HCT116 (cell line): ENCODE data around the gene FRY.

Experiments
- CTCF ChIP-seq, 3 experiments: fragments of 200-600 bp in 1 of 3; sonication (generic) in 1 of 3; IDR thresholded peaks in 2 of 3; conservative IDR thresholded peaks in 1 of 3; 2 replicates each; pipeline ENCODE4 v1.5.1; 2012 to 2017; ENCODE audit warnings: low read depth in 2 of 3, low read length in 2 of 3, antibody characterized with exemption in 1 of 3, borderline replicate concordance in 1 of 3, control low read depth in 1 of 3, mild to moderate bottlenecking in 1 of 3, mixed read lengths in 1 of 3, mixed run types in 1 of 3, moderate library complexity in 1 of 3; ENCODE audit not compliant: insufficient read depth in 1 of 3
- EZH2 ChIP-seq: fragments of 200-600 bp; sonication (generic); IDR thresholded peaks from 2 replicates; pipeline ENCODE4 v1.6.1; 2017; ENCODE audit warnings: antibody characterized with exemption, mixed run types
- POLR2AphosphoS5 ChIP-seq: IDR thresholded peaks from 2 replicates; pipeline ENCODE4 v1.6.1; 2011; ENCODE audit warnings: mild to moderate bottlenecking, low read depth, low read length, moderate library complexity
- YY1 ChIP-seq: IDR thresholded peaks from 2 replicates; pipeline ENCODE4 v1.6.1; 2011; ENCODE audit warnings: low read length, low read depth, moderate library complexity, mild to moderate bottlenecking; ENCODE audit not compliant: insufficient replicate concordance; ENCODE audit errors: extremely low read depth
- ZBTB33 ChIP-seq: IDR thresholded peaks from 2 replicates; pipeline ENCODE4 v1.6.1; 2011; ENCODE audit warnings: mild to moderate bottlenecking, low read length, moderate library complexity; ENCODE audit not compliant: insufficient replicate concordance; ENCODE audit errors: extremely low read depth

GRCh38 chr13:32009362-32009761 is 22.2 kb upstream of the FRY start:
- TF ChIP-seq CTCF (IDR thresholded peaks at IDR 0.05 in 2 of 3, conservative IDR thresholded peaks at IDR 0.05 in 1 of 3; ENCODE audit: borderline replicate concordance in 1 of 3, insufficient read depth in 1 of 3, low read depth in 2 of 3, low read length in 2 of 3) (no peak), POLR2AphosphoS5 (no peak), EZH2 (no peak), YY1 (no peak), ZBTB33 (no peak)
